CD4-positive, alpha-beta memory T cell (primary cell): ENCODE data around the gene TNNC1. TPM values are rescaled to one million over a fixed set of nuclear protein-coding genes. Genes with fewer than 3 reads are reported as not detected.

Experiments used
- CTCF ChIA-PET: fragments of 350-600 bp; sonication (Branson Sonifier 250); formaldehyde crosslinking; loops from one replicate; lab custom pipeline; 2021; ENCODE audit warnings: inconsistent platforms; ENCODE audit not compliant: partially characterized antibody; lab: Charles Lee
- POLR2A ChIA-PET: fragments of 350-600 bp; sonication (Branson Sonifier 250); formaldehyde crosslinking; loops from one replicate; lab custom pipeline; 2021; ENCODE audit not compliant: partially characterized antibody; lab: Charles Lee
- DNase-seq, 5 donors: peaks; one replicate each; pipeline versions ENCODE4 v3.0.0 to v3.0.0-alpha.2; 2020 to 2022; ENCODE audit warnings: mixed read lengths in 1 of 5
- H3K27ac ChIP-seq: one replicate; pipeline ENCODE4 v1.7.0; 2013; ENCODE audit warnings: low read depth, low read length
- H3K27me3 ChIP-seq: 2 replicates; pipeline ENCODE4 v1.7.0; 2013; ENCODE audit warnings: mild to moderate bottlenecking, low read length, moderate library complexity; ENCODE audit not compliant: insufficient read depth
- H3K36me3 ChIP-seq: 2 replicates; pipeline ENCODE4 v1.7.0; 2013; ENCODE audit warnings: mild to moderate bottlenecking, low read length, moderate library complexity; ENCODE audit not compliant: insufficient read depth
- H3K4me1 ChIP-seq: 2 replicates; pipeline ENCODE4 v1.7.0; 2013; ENCODE audit warnings: mild to moderate bottlenecking, low read length, moderate library complexity; ENCODE audit not compliant: insufficient read depth
- H3K4me3 ChIP-seq, 2 donors: one replicate each; pipeline ENCODE4 v1.7.0; 2013; ENCODE audit warnings: low read length in 2 of 2, mild to moderate bottlenecking in 1 of 2
- H3K9me3 ChIP-seq, 2 donors: one replicate each; pipeline ENCODE4 v1.7.0; 2013; ENCODE audit warnings: low read length in 2 of 2, control low read depth in 1 of 2; ENCODE audit not compliant: control insufficient read depth in 1 of 2
- H3K27ac Mint-ChIP-seq, 7 donors: one replicate each; pipeline ENCODE4 v1.8.0; 2020 to 2021; ENCODE audit warnings: mixed read lengths in 7 of 7, mild to moderate bottlenecking in 6 of 7, inconsistent platforms in 3 of 7, moderate library complexity in 3 of 7
- H3K27me3 Mint-ChIP-seq, 2 donors: one replicate each; pipeline ENCODE4 v1.8.0; 2020 to 2021; ENCODE audit warnings: mixed read lengths in 2 of 2
- H3K36me3 Mint-ChIP-seq, 2 donors: one replicate each; pipeline ENCODE4 v1.8.0; 2020 to 2021; ENCODE audit warnings: mixed read lengths in 2 of 2, inconsistent platforms in 1 of 2, mild to moderate bottlenecking in 1 of 2
- H3K4me1 Mint-ChIP-seq, 4 donors: one replicate each; pipeline ENCODE4 v1.8.0; 2020 to 2021; ENCODE audit warnings: mixed read lengths in 4 of 4, mild to moderate bottlenecking in 1 of 4
- H3K4me3 Mint-ChIP-seq, 8 donors: one replicate each; pipeline ENCODE4 v1.8.0; 2020 to 2021; ENCODE audit warnings: mixed read lengths in 8 of 8, mild to moderate bottlenecking in 7 of 8, moderate library complexity in 6 of 8, inconsistent platforms in 3 of 8
- H3K9me3 Mint-ChIP-seq, 8 donors: one replicate each; pipeline ENCODE4 v1.8.0; 2020 to 2021; ENCODE audit warnings: mixed read lengths in 8 of 8, mild to moderate bottlenecking in 5 of 8, inconsistent platforms in 3 of 8, moderate library complexity in 1 of 8
- intact Hi-C: fragments of 100-400 bp; cut with micrococcal nuclease; formaldehyde crosslinking; loops from one replicate; pipeline ENCODE4 v1.15.1; 2023
- polyA plus RNA-seq, 2 donors: library from polyadenylated mRNA; unstranded; fragments of 300-500 nt; fragmentation: Illumina TruSeq; gene quantifications; one replicate each; pipeline ENCODE4 v1.2.3, GENCODE V29; 2021
- total RNA-seq, 2 experiments: library from RNA; stranded (reverse); gene quantifications; one replicate each; pipeline ENCODE4 v1.2.3, GENCODE V29; 2021

The TNNC1 gene
- total and polyA plus RNA-seq, 4 experiments from 2014 or later, result 0.92 to 7.1 (median 5.3) TPM; not detected in 1

GRCh38 chr3:52489453-52489852, 35.6 kb upstream of the TNNC1 start:
- Mint-ChIP-seq H3K4me1 (peaks cover 3 to 6% (median 4%) of the 10 kb centered on the region in 4 donors), H3K27ac (peak overlapping the region in 1 of 7 donors; percentile 62), H3K4me3 (no peak overlapping the region), H3K27me3 (no peaks in the 10 kb centered on the region), H3K36me3 (peaks cover 17 to 55% of the 10 kb centered on the region in 2 donors), H3K9me3 (no peaks in the 10 kb centered on the region)
- intact Hi-C loops, result no loop called here
- H3K4me3 ChIP-seq, result no peak overlapping the region
- no peaks in the 10 kb centered on the region for H3K27me3 ChIP-seq
- POLR2A ChIA-PET, result interaction anchor here (1.4 kb wide), 1 partner anchor 46 kb away, joined by 5 read pairs; no protein-coding TSS in a partner anchor
- CTCF ChIA-PET, result interaction anchor here (0.9 kb wide), 1 partner anchor 43 kb away, joined by 3 read pairs; no protein-coding TSS in a partner anchor
- H3K36me3 ChIP-seq, result peaks cover 37% of the 10 kb centered on the region
- no peaks in the 10 kb centered on the region for H3K9me3 ChIP-seq
- no peak overlapping the region for H3K27ac ChIP-seq
- H3K4me1 ChIP-seq, result no peaks in the 10 kb centered on the region
- DNase-seq, result peak in 1 of 5 donors; percentile 31

- H3K4me1 ChIP-seq, result no peaks in the 10 kb centered on the region
- no peak overlapping the region for H3K4me3 ChIP-seq
- CTCF ChIA-PET, result no interaction called here
- H3K27me3 Mint-ChIP-seq, result no peaks in the 10 kb centered on the region
- H3K4me1 Mint-ChIP-seq, result peaks cover 0 to 4% (median 1%) of the 10 kb centered on the region in 4 donors
- no peak overlapping the region for H3K4me3 Mint-ChIP-seq
- H3K36me3 Mint-ChIP-seq, result peaks cover 17 to 61% of the 10 kb centered on the region in 2 donors
- intact Hi-C loops, result no loop called here
- no peaks in the 10 kb centered on the region for H3K27me3 ChIP-seq
- peak in 1 of 5 donors; percentile 15 for DNase-seq
- H3K9me3 Mint-ChIP-seq, result no peaks in the 10 kb centered on the region
- POLR2A ChIA-PET, result interaction anchor here (1.4 kb wide), 1 partner anchor 47 kb away, joined by 5 read pairs; no protein-coding TSS in a partner anchor
- H3K9me3 ChIP-seq, result no peaks in the 10 kb centered on the region
- no peak overlapping the region for H3K27ac ChIP-seq
- peaks cover 39% of the 10 kb centered on the region for H3K36me3 ChIP-seq
- H3K27ac Mint-ChIP-seq, result peak overlapping the region in 1 of 7 donors; percentile 18
Observed at GRCh38 chr3:52488746-52489145, 34.9 kb upstream of the TNNC1 start.

- H3K4me1 ChIP-seq, result no peaks in the 10 kb centered on the region
- H3K27me3 ChIP-seq, result no peaks in the 10 kb centered on the region
- ChIA-PET POLR2A (no interaction called here), CTCF (no interaction called here)
- Mint-ChIP-seq H3K4me3 (no peak overlapping the region), H3K36me3 (peaks cover 17 to 65% of the 10 kb centered on the region in 2 donors), H3K27ac (peak overlapping the region in 1 of 7 donors; percentile 37), H3K27me3 (no peaks in the 10 kb centered on the region), H3K4me1 (peaks cover 0 to 4% (median 1%) of the 10 kb centered on the region in 4 donors), H3K9me3 (no peaks in the 10 kb centered on the region)
- peak in 1 of 5 donors; percentile 29 for DNase-seq
- no peak overlapping the region for H3K27ac ChIP-seq
- H3K4me3 ChIP-seq, result no peak overlapping the region
- H3K36me3 ChIP-seq, result peaks cover 44% of the 10 kb centered on the region
- H3K9me3 ChIP-seq, result no peaks in the 10 kb centered on the region
- intact Hi-C loops, result no loop called here
Observed at GRCh38 chr3:52487788-52488691, 34.2 kb upstream of the TNNC1 start.

GRCh38 chr3:52487050-52487787, 33.4 kb upstream of the TNNC1 start:
- ChIA-PET CTCF (no interaction called here), POLR2A (no interaction called here)
- Mint-ChIP-seq H3K4me1 (peaks cover 0 to 4% (median 1%) of the 10 kb centered on the region in 4 donors), H3K27me3 (no peaks in the 10 kb centered on the region), H3K9me3 (no peaks in the 10 kb centered on the region), H3K36me3 (peaks cover 16 to 62% of the 10 kb centered on the region in 2 donors), H3K27ac (peak overlapping the region in 1 of 7 donors; percentile 37), H3K4me3 (no peak overlapping the region)
- H3K4me3 ChIP-seq, result no peak overlapping the region
- peak in 1 of 5 donors; percentile 14 for DNase-seq
- H3K4me1 ChIP-seq, result no peaks in the 10 kb centered on the region
- no peaks in the 10 kb centered on the region for H3K27me3 ChIP-seq
- H3K9me3 ChIP-seq, result no peaks in the 10 kb centered on the region
- H3K27ac ChIP-seq, result no peak overlapping the region
- peaks cover 42% of the 10 kb centered on the region for H3K36me3 ChIP-seq
- intact Hi-C loops, result no loop called here

- ChIA-PET POLR2A (no interaction called here), CTCF (no interaction called here)
- Mint-ChIP-seq H3K4me3 (no peak overlapping the region), H3K4me1 (peaks cover 0 to 3% (median 0%) of the 10 kb centered on the region in 4 donors), H3K27me3 (no peaks in the 10 kb centered on the region), H3K27ac (peak overlapping the region in 4 of 7 donors; percentile 24 to 62 (median 54)), H3K36me3 (peaks cover 31 to 64% of the 10 kb centered on the region in 2 donors), H3K9me3 (no peaks in the 10 kb centered on the region)
- Histone ChIP-seq H3K27me3 (no peaks in the 10 kb centered on the region), H3K27ac (no peak overlapping the region), H3K36me3 (peaks cover 42% of the 10 kb centered on the region), H3K4me3 (no peak overlapping the region), H3K4me1 (no peaks in the 10 kb centered on the region), H3K9me3 (no peaks in the 10 kb centered on the region)
- intact Hi-C loops, result no loop called here
- no peak for DNase-seq
Observed at GRCh38 chr3:52484680-52485461, 31.0 kb upstream of the TNNC1 start.

- Mint-ChIP-seq H3K9me3 (no peaks in the 10 kb centered on the region), H3K36me3 (peaks cover 31 to 65% of the 10 kb centered on the region in 2 donors), H3K27me3 (no peaks in the 10 kb centered on the region), H3K4me3 (no peak overlapping the region), H3K4me1 (peaks cover 0 to 3% (median 0%) of the 10 kb centered on the region in 4 donors), H3K27ac (peak overlapping the region in 3 of 7 donors; percentile 13 to 43 (median 24))
- CTCF ChIA-PET, result no interaction called here
- Histone ChIP-seq H3K27ac (no peak overlapping the region), H3K27me3 (no peaks in the 10 kb centered on the region), H3K4me3 (no peak overlapping the region), H3K4me1 (no peaks in the 10 kb centered on the region), H3K36me3 (peaks cover 44% of the 10 kb centered on the region), H3K9me3 (no peaks in the 10 kb centered on the region)
- intact Hi-C loops, result no loop called here
- POLR2A ChIA-PET, result no interaction called here
- DNase-seq, result no peak
Observed at GRCh38 chr3:52483577-52484381, 29.9 kb upstream of the TNNC1 start.
